OCI-LY3 (cell line): Measurements from ENCODE around the gene LCNL1.

ENCODE experiments used
- CTCF ChIP-seq: fragments of 200-600, 300-600 bp; sonication (generic); IDR thresholded peaks from 2 replicates; pipeline ENCODE4 v1.5.1; 2014; ENCODE audit warnings: antibody characterized with exemption, low read length, low read depth
- EZH2phosphoT487 ChIP-seq: fragments of 200-600 bp; shearing (Covaris generic); IDR thresholded peaks from 2 replicates; pipeline ENCODE4 v1.6.1; 2018; ENCODE audit warnings: antibody characterized with exemption, mixed run types, low read depth

- TF ChIP-seq CTCF, result no peak
- TF ChIP-seq EZH2phosphoT487, result no peak
Measured at GRCh38 chr9:137025517-137025966, 42.7 kb downstream of the LCNL1 start.
